H9 (cell line): ENCODE results near the gene RPA4. TPM values are rescaled to one million over a fixed set of nuclear protein-coding genes. Genes with fewer than 3 reads are reported as not detected.

ENCODE experiments used
- DNase-seq: peaks from one replicate; pipeline ENCODE4 v3.0.0-alpha.2; 2017
- H2AFZ ChIP-seq: one replicate; pipeline ENCODE4 v1.6.1; 2013; ENCODE audit warnings: mild to moderate bottlenecking, low read length, control low read depth, moderate library complexity
- H2AK5ac ChIP-seq: 2 replicates; pipeline ENCODE4 v1.6.1; 2013; ENCODE audit warnings: low read length, control low read depth, mixed read lengths; ENCODE audit not compliant: insufficient read length
- H2BK120ac ChIP-seq: one replicate; pipeline ENCODE4 v1.6.1; 2013; ENCODE audit warnings: low read depth, mild to moderate bottlenecking, low read length, control low read depth, inconsistent platforms; ENCODE audit not compliant: poor library complexity, severe bottlenecking
- H2BK12ac ChIP-seq: 2 replicates; pipeline ENCODE4 v1.6.1; 2013; ENCODE audit warnings: low read length, control low read depth, mixed read lengths, low read depth; ENCODE audit not compliant: insufficient read length
- H2BK15ac ChIP-seq: 2 replicates; pipeline ENCODE4 v1.6.1; 2013; ENCODE audit warnings: low read depth, low read length, control low read depth
- H2BK20ac ChIP-seq: one replicate; pipeline ENCODE4 v1.6.1; 2013; ENCODE audit warnings: low read depth, mild to moderate bottlenecking, low read length, control low read depth, inconsistent platforms; ENCODE audit not compliant: poor library complexity, severe bottlenecking
- H2BK5ac ChIP-seq: 2 replicates; pipeline ENCODE4 v1.6.1; 2013; ENCODE audit warnings: low read length, control low read depth, mixed read lengths; ENCODE audit not compliant: insufficient read length
- H3K14ac ChIP-seq: 2 replicates; pipeline ENCODE4 v1.6.1; 2013; ENCODE audit warnings: low read length, control low read depth; ENCODE audit not compliant: insufficient read depth
- H3K18ac ChIP-seq: 2 replicates; pipeline ENCODE4 v1.6.1; 2013; ENCODE audit warnings: low read depth, mild to moderate bottlenecking, mixed read lengths, low read length, control low read depth; ENCODE audit not compliant: insufficient read length
- H3K23ac ChIP-seq: 2 replicates; pipeline ENCODE4 v1.6.1; 2013; ENCODE audit warnings: low read length, control low read depth, mixed read lengths, low read depth; ENCODE audit not compliant: insufficient read length
- H3K23me2 ChIP-seq: 2 replicates; pipeline ENCODE4 v1.6.1; 2013; ENCODE audit warnings: low read depth, mild to moderate bottlenecking, mixed read lengths, low read length, control low read depth; ENCODE audit not compliant: insufficient read length, poor library complexity, severe bottlenecking
- H3K27ac ChIP-seq: 2 replicates; pipeline ENCODE4 v1.5.1; 2013; ENCODE audit warnings: low read length, control low read depth, mixed read lengths, low read depth; ENCODE audit not compliant: insufficient read length
- H3K27me3 ChIP-seq: 2 replicates; pipeline ENCODE4 v1.6.1; 2013; ENCODE audit warnings: low read length, control low read depth, inconsistent platforms; ENCODE audit not compliant: insufficient read depth
- H3K4ac ChIP-seq: 2 replicates; pipeline ENCODE4 v1.6.1; 2013; ENCODE audit warnings: low read depth, mild to moderate bottlenecking, control low read depth, inconsistent platforms, low read length, moderate library complexity
- H3K4me1 ChIP-seq: 2 replicates; pipeline ENCODE4 v1.6.1; 2013; ENCODE audit warnings: low read length, control low read depth, inconsistent platforms; ENCODE audit not compliant: insufficient read depth
- H3K4me2 ChIP-seq: 2 replicates; pipeline ENCODE4 v1.6.1; 2013; ENCODE audit warnings: low read length, control low read depth, mixed read lengths; ENCODE audit not compliant: insufficient read length, insufficient read depth
- H3K56ac ChIP-seq: 2 replicates; pipeline ENCODE4 v1.6.1; 2013; ENCODE audit warnings: low read depth, mild to moderate bottlenecking, mixed read lengths, low read length, control low read depth; ENCODE audit not compliant: insufficient read length
- H3K79me1 ChIP-seq: 2 replicates; pipeline ENCODE4 v1.6.1; 2013; ENCODE audit warnings: low read depth, mild to moderate bottlenecking, moderate library complexity, low read length, control low read depth, inconsistent platforms; ENCODE audit not compliant: insufficient read depth, poor library complexity, severe bottlenecking
- H3K79me2 ChIP-seq: 2 replicates; pipeline ENCODE4 v1.6.1; 2013; ENCODE audit warnings: low read length, control low read depth, inconsistent platforms; ENCODE audit not compliant: insufficient read depth
- H3K9ac ChIP-seq: 2 replicates; pipeline ENCODE4 v1.6.1; 2013; ENCODE audit warnings: low read length, control low read depth, mixed read lengths; ENCODE audit not compliant: insufficient read length; ENCODE audit errors: extremely low read depth
- H3K9me3 ChIP-seq: one replicate; pipeline ENCODE4 v1.6.1; 2013; ENCODE audit warnings: low read depth, low read length, inconsistent platforms; ENCODE audit not compliant: control insufficient read depth
- H3T11ph ChIP-seq: one replicate; pipeline ENCODE4 v1.6.1; 2013; ENCODE audit warnings: mild to moderate bottlenecking, low read length, control low read depth, inconsistent platforms
- H4K20me1 ChIP-seq: one replicate; pipeline ENCODE4 v1.6.1; 2013; ENCODE audit not compliant: control insufficient read depth, insufficient read length, insufficient read depth
- H4K5ac ChIP-seq: 2 replicates; pipeline ENCODE4 v1.6.1; 2013; ENCODE audit warnings: low read depth, mild to moderate bottlenecking, mixed read lengths, low read length, control low read depth; ENCODE audit not compliant: insufficient read length
- H4K8ac ChIP-seq: replicated peaks from 2 replicates; pipeline ENCODE4 v1.6.1; 2013; ENCODE audit warnings: low read length, control low read depth, mixed read lengths, low read depth; ENCODE audit not compliant: insufficient read length
- H4K91ac ChIP-seq: 2 replicates; pipeline ENCODE4 v1.6.1; 2013; ENCODE audit warnings: low read depth, mild to moderate bottlenecking, moderate library complexity, mixed read lengths, low read length, control low read depth; ENCODE audit not compliant: insufficient read length
- H3K27ac Mint-ChIP-seq, 3 experiments: 2 replicates in 2 of 3; 3 replicates in 1 of 3; pipeline ENCODE4 v1.8.0; 2020 to 2021; ENCODE audit warnings: mixed read lengths in 3 of 3, mild to moderate bottlenecking in 1 of 3, moderate library complexity in 1 of 3
- H3K27me3 Mint-ChIP-seq: 2 replicates; pipeline ENCODE4 v1.8.0; 2021; ENCODE audit warnings: low read depth, mild to moderate bottlenecking, moderate library complexity, mixed read lengths
- H3K36me3 Mint-ChIP-seq, 3 experiments: 2 replicates in 2 of 3; 3 replicates in 1 of 3; pipeline ENCODE4 v1.8.0; 2020 to 2021; ENCODE audit warnings: low read depth in 3 of 3, mixed read lengths in 3 of 3; ENCODE audit not compliant: insufficient read depth in 1 of 3
- H3K4me1 Mint-ChIP-seq, 2 experiments: 2 replicates each; pipeline ENCODE4 v1.8.0; 2020; ENCODE audit warnings: mixed read lengths in 2 of 2
- H3K4me3 Mint-ChIP-seq, 2 experiments: 2 replicates in 1 of 2; 3 replicates in 1 of 2; pipeline ENCODE4 v1.8.0; 2020 to 2021; ENCODE audit warnings: mild to moderate bottlenecking in 2 of 2, mixed read lengths in 2 of 2, moderate library complexity in 1 of 2
- H3K9me3 Mint-ChIP-seq, 2 experiments: 2 replicates in 1 of 2; 3 replicates in 1 of 2; pipeline ENCODE4 v1.8.0; 2020; ENCODE audit warnings: mild to moderate bottlenecking in 2 of 2, mixed read lengths in 2 of 2, moderate library complexity in 1 of 2
- CTCF ChIP-seq: fragments of 200-600 bp; sonication (generic); conservative IDR thresholded peaks from 3 replicates; pipeline ENCODE4 v1.8.0; 2021; ENCODE audit warnings: antibody characterized with exemption, mild to moderate bottlenecking
- WGBS: extraction: QIAGEN DNeasy Blood & Tissue Kit; methylation state at CpG from one replicate; pipeline ENCODE4 v1.1.7; 2013; ENCODE audit warnings: missing lambda C conversion rate, low lambda C conversion rate, mixed read lengths; ENCODE audit not compliant: insufficient read length; ENCODE audit errors: extremely low coverage; 5-methylcytosine and 5-hydroxymethylcytosine counted together
- total RNA-seq: library from RNA; stranded (reverse); gene quantifications from 2 replicates; pipeline ENCODE4 v1.2.1, GENCODE V29; 2021

Gene RPA4
- total RNA-seq, 1 experiment from 2014 or later, result 1.0 TPM

- no peak overlapping the region for H3T11ph ChIP-seq
- no peaks in the 10 kb centered on the region for H3K79me1 ChIP-seq
- no peak overlapping the region for H2AFZ ChIP-seq
- H3K9ac ChIP-seq, result no peak overlapping the region
- H3K4me2 ChIP-seq, result no peak overlapping the region
- H2BK12ac ChIP-seq, result no peak overlapping the region
- Mint-ChIP-seq H3K9me3 (no peaks in the 10 kb centered on the region), H3K36me3 (no peaks in the 10 kb centered on the region), H3K27me3 (no peaks in the 10 kb centered on the region), H3K27ac (peak overlapping the region in 1 of 3 experiments; percentile 28; a peak in 1 of 7 replicates), H3K4me1 (peaks cover 8 to 9% of the 10 kb centered on the region in 2 experiments), H3K4me3 (no peak overlapping the region)
- no peak overlapping the region for H3K18ac ChIP-seq
- H2AK5ac ChIP-seq, result no peak overlapping the region
- H4K8ac ChIP-seq, result no peak overlapping the region
- TF ChIP-seq CTCF, result no peak
- no peak overlapping the region for H2BK15ac ChIP-seq
- H2BK5ac ChIP-seq, result no peak overlapping the region
- H3K23me2 ChIP-seq, result no peaks in the 10 kb centered on the region
- no peaks in the 10 kb centered on the region for H3K27me3 ChIP-seq
- no peak overlapping the region for H3K4ac ChIP-seq
- H3K27ac ChIP-seq, result no peak overlapping the region
- no peak overlapping the region for H3K56ac ChIP-seq
- WGBS, result no CpG with 5 or more reads among the region's 5 CpGs
- no peaks in the 10 kb centered on the region; the same call in 1 of the 2 replicates for H3K4me1 ChIP-seq
- H2BK120ac ChIP-seq, result no peak overlapping the region
- H3K79me2 ChIP-seq, result no peaks in the 10 kb centered on the region
- H3K14ac ChIP-seq, result no peak overlapping the region
- no peak overlapping the region for H4K5ac ChIP-seq
- no peak overlapping the region for H3K23ac ChIP-seq
- no peak overlapping the region for H4K91ac ChIP-seq
- H3K9me3 ChIP-seq, result no peaks in the 10 kb centered on the region
- no peak overlapping the region for H2BK20ac ChIP-seq
- DNase-seq, result no peak
- H4K20me1 ChIP-seq, result no peaks in the 10 kb centered on the region
Measured at GRCh38 chrX:96909291-96909690, 25.6 kb downstream of the RPA4 start.
